Measurements from ENCODE around the gene PRDM15.

PRDM15 gene

GRCh38 chr21:41908829-41909228 is 29.7 kb upstream of the PRDM15 start:
- DNase-seq (ENCODE audit: low read depth in 2 of 2) = no peak

DNA sequence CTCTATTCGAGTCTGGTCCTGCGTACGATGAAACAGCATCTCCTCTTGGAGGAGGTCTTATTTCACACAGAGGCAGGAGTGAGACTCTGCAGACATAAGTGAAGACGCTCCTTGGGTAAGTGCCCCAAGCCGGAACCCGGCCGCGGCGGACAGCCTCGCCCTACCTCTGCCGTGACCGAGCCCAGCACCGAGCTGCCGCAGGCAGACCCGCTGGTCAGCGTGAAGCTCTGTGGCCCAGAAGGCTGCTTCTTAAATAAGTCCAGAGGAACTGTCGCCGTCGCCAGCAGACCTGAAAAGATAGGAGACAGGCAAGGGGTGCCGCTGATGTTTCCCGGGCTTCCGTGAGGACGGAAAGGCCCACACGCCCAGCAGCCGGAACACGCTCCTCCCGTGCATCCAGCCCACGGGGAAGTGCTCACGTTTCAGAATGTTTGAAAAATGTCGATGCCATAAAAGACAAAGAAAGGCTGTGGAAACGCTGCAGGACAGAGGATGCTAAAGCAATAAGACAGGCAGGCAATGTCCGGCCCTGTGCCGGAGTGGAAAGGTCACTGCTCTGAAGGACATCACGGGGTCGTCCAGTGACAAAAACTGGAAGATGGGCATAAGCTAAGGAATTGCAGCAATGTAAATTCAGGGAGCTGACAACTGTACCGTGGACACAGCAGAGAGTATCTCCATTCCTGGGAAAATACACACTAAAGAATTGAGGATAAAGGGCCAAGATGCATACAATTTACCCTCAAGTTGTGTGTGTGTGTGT is 28.5 kb upstream of the PRDM15 start:
- no peak for DNase-seq (ENCODE audit: low read depth in 2 of 2)

- DNase-seq (ENCODE audit: low read depth in 2 of 2) = no peak
Measured at GRCh38 chr21:41906770-41907169, 27.6 kb upstream of the PRDM15 start.

DNA sequence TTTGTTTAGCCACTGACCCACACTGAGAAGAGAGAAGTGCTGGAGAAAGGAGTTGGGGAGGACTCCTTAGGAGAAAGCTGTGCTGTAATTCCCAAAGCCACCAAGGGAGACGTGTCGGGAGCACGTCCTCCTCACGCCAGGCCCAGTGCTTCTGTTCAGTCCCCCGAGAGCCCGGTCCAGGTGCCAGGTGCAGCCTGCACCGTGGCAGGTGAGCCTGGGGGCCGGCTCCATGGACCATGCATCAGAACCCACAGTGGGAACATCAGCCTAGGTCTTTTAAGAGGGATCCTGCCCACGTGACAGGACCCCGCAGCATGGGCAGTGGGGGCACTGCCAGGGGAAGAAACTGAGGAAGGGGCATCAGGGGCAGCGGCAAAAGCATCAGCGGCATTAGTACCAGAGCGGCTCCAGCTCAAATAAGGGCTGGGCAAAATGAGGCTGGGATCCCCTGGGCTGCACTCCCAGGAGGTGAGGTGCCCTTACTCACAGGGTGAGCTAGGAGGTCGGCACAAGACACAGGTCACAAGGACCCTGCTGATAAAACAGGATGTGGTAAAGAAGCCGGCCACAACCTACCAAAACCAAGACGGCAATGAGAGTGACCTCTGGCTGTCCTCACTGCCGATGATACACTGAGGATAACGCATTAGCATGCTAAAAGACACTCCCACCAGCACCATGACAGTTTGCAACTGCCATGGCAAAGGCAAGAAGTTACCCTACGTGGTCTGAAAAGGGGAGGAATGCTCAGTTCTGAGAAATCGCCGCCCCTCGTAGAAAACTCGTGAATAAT is 24.6 kb upstream of the PRDM15 start:
- DNase-seq (ENCODE audit: low read depth in 2 of 2) = no peak

DNA sequence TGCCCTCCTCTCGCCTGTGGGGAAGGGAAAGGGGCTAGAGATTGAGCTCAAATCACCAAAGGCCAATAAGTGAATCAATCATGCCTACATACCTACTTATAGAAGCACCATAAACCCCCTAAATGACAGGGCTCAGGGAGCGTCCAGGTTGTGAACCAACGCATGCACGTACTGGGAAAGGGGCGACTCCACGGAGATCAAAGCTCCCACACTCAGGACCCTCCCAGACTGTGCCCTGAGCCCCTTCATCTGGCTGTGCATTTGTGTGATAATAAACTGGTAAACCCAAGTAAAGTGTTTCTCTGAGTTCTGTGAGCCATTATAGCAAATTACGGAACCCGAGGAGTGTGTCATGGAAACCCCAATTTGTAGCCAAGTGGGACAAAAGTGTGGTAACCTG is 23.8 kb upstream of the PRDM15 start:
- no peak for DNase-seq (ENCODE audit: low read depth in 2 of 2)

DNA sequence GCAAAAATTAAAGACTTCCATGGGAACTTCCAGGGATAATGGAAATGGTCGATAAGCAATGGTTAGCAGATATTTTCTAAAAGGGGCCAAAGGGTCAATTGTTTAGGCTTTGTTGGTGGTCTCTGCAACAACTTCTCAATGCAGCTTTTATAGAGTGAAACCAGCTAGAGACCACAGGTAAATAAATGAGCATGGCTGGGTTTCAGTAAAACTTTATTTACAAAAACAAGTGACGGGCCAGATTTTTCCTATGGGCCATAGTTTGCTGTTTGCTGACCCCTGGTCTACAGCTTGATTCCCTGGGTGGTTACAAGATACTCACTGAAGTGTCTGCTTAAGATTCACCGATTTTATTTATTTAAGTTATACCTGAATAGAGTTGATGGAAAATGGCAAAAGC is 22.6 kb upstream of the PRDM15 start:
- DNase-seq (ENCODE audit: low read depth in 2 of 2) = no peak

- DNase-seq (ENCODE audit: low read depth in 2 of 2) = no peak
Measured at GRCh38 chr21:41901099-41901498, 22.0 kb upstream of the PRDM15 start.

- no peak for DNase-seq (ENCODE audit: low read depth in 2 of 2)
Measured at GRCh38 chr21:41900401-41900800, 21.3 kb upstream of the PRDM15 start.

- DNase-seq (ENCODE audit: low read depth in 2 of 2) = no peak
Measured at GRCh38 chr21:41899426-41900202, 20.5 kb upstream of the PRDM15 start.

DNA sequence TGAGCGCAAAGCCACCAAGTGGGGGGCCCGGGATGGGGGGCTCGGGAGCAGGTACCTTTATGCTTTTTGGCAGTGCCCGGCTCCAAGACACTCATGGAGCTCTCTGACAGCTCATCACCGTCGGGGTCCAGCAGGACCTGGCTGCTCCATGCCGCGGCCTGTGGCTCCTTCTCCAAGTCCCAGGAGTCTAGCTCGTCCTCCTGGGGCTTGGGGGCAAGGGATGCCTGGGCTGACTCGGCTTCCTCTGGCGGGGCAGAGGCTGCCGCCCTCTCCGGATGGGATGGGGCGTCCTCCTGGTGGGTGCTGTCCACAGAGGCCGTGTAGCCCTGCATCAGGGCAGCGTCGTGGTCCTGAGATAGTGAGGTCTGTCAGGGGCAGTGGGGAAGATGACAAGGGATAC is 19.9 kb upstream of the PRDM15 start:
- DNase-seq (ENCODE audit: low read depth in 2 of 2) = no peak

- no peak for DNase-seq (ENCODE audit: low read depth in 2 of 2)
Measured at GRCh38 chr21:41897700-41898099, 18.6 kb upstream of the PRDM15 start.

DNA sequence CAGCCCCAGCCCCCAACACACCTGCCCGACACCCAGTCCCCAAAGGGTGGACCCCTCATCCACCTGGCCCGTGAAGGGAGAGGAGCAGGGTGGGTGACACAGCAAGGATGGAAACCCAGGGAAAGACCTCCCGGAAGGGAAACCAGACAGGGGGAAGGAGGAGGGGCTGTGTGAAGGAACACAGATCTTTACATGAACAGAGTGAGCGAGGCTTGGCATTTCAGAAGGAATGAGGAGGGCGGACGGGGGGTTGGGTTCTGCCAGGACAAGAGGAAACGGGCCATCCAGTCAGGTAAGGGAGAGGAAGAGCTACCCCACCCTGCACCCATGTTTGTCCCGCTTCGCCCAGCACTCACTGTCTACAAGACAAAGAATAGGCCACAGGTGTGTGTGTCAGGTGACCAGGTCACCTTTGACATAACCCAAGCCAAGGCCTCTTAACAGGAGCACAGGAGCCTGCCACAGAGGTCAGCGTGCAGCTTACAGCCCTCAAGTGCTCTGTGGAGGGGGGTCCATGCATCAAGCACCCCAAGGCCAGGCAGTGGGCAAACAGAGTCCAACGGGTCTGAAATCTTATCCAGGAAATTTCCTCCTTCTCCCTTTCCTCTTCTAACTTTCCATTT is 18.0 kb upstream of the PRDM15 start:
- no peak for DNase-seq (ENCODE audit: low read depth in 2 of 2)

DNA sequence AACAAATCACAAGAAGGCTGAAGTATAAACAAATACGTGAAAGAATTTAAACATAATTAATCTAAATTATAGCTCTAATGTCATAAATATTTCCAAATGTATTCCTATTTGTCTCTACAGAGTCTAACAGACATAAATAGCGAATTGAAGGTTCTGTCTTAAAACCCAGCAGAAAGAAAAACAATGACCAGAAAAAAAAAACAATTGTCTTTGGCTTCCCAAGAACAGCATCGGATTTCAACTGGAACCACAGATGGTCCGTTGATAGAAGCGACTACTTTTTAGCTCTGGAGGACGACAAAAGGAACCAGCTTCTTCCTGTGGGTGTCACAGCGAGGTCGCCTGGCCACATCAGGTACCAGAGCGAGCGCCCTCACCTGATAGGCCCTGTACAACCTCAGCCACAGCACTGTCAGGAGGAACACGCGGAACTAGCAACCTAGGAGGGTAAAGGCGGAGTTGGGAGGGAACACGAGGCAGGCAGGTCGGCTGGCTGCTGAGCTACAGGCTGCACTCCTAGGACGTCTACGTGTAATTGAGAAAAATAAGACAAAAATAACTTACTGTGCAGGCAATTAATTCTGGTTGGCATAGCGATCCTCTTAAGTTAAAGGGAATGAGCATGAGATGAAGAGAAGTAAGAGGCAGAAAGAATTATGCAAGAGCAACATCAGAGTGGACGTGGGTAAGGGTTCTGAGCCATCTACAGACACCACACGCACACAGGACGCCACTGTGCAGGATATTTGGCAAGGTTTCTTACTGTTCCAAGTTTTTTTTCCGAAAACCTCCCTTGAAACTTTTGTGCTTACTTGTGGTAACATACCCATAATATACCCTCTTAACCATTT is 16.7 kb upstream of the PRDM15 start:
- DNase-seq (ENCODE audit: low read depth in 2 of 2) = peak; percentile 33 to 41

GRCh38 chr21:41894922-41895557 is 15.9 kb upstream of the PRDM15 start:
- DNase-seq (ENCODE audit: low read depth in 2 of 2) = no peak

DNA sequence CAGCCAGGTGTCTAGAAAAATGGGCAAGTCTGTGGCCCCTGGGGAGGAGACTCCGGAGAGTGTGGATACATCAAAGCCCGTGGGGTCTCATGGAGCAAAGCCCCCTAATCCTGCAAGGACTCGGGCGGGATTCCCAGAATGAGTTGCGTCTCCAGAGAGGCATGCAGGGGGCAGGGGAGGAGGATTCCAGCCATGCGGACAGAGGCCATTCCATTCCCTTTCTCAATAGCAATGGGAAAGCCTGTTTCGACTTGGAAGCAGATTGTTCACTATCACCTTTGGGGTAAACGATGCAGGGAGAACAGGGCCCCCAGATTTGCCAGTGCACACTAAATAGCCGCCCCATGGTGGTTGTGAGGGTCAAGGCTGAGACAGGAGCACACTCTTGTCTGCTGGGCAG is 15.4 kb upstream of the PRDM15 start:
- DNase-seq (ENCODE audit: low read depth in 2 of 2) = no peak

DNA sequence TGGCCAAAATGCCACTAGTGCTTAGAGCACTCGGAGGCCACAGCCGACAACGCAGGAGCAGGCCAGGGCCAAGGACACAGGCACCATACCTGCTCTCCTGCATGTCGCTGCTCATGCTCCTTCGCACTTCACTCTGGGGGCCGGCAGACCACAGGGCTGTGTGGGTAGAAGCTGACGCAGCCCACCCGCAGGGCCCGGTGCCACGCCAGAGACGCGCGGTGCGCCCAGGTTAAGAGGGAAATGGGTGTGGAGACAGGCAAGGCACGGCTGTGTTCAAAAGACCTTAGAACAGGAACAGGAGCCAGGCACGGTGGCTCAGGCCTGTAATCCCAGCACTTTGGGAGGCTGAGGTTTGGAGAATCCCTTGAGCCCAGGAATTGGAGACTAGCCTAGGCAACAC is 13.6 kb upstream of the PRDM15 start:
- DNase-seq (ENCODE audit: low read depth in 2 of 2) = no peak

- DNase-seq (ENCODE audit: low read depth in 2 of 2) = no peak
Measured at GRCh38 chr21:41891132-41891531, 12.0 kb upstream of the PRDM15 start.

DNA sequence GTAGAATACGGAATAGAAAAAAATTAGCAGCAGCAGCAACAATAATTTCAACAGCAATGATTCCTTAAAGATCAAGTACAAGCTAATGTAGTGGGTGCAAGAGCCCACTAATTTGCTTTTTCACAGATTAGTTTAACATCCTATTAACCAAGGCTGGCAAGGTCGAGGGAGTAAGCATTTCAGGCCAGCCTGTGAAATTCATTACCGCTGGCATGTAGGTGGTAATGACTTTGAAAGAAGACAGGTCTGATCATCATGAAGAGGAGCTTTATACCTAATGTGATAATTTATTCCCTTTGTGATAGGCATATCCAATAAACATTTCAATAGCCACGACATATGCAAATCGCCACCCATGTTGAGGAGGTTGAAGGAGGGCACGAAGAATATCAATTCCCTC is 11.2 kb upstream of the PRDM15 start:
- DNase-seq (ENCODE audit: low read depth in 2 of 2) = no peak

GRCh38 chr21:41888749-41889376 is 9.7 kb upstream of the PRDM15 start:
- no peak for DNase-seq (ENCODE audit: low read depth in 2 of 2)

DNA sequence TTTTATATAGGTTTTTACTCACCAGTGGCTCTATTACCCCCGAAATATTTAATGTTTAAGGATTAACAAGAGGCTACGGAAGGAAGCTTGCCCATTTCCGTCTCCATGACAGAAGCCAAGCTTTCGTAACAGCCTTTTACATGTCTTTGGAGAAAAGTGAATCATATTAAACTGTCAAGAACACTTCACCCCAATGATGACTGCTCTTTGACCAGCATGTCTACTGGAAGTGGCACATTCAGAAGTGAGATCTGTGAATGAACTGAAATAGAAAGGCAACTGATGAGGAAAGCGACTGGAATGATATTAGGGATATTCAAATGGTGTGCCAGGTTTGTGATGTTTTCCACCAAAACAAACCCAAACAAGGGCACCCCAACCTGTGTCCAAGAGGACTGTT is 8.5 kb upstream of the PRDM15 start:
- no peak for DNase-seq (ENCODE audit: low read depth in 2 of 2)
